GM12878 (cell line): Measurements from ENCODE around the gene ERC2. TPM values are rescaled to one million over a fixed set of nuclear protein-coding genes. Genes with fewer than 3 reads are reported as not detected.

ENCODE experiments used
- ATF7 ChIP-seq: fragments of 450-650 bp; IDR thresholded peaks from 2 replicates; pipeline ENCODE4 v1.6.1; 2016; ENCODE audit warnings: low read depth, mild to moderate bottlenecking
- CBFB ChIP-seq: IDR thresholded peaks from 2 replicates; pipeline ENCODE4 v1.6.1; 2016; ENCODE audit warnings: antibody characterized with exemption, low read depth
- DPF2 ChIP-seq: fragments of 450-650 bp; IDR thresholded peaks from 2 replicates; pipeline ENCODE4 v1.6.1; 2017; ENCODE audit warnings: mild to moderate bottlenecking
- GABPA ChIP-seq: IDR thresholded peaks from 2 replicates; pipeline ENCODE4 v1.6.1; 2014; ENCODE audit warnings: antibody characterized with exemption, low read depth, mild to moderate bottlenecking, inconsistent platforms
- KAT2A ChIP-seq: conservative IDR thresholded peaks from 2 replicates; pipeline ENCODE4 v1.6.1; 2011; ENCODE audit warnings: low read depth, low read length; ENCODE audit not compliant: control insufficient read depth
- NR2C2 ChIP-seq: IDR thresholded peaks from 2 replicates; pipeline ENCODE4 v1.6.1; 2011; ENCODE audit warnings: borderline replicate concordance, low read depth; ENCODE audit not compliant: control insufficient read depth, insufficient read length
- RUNX3 ChIP-seq: IDR thresholded peaks from 2 replicates; pipeline ENCODE4 v1.6.1; 2012; ENCODE audit warnings: low read length, inconsistent platforms
- ZNF24 ChIP-seq: fragments of 450-650 bp; IDR thresholded peaks from 2 replicates; pipeline ENCODE4 v1.6.1; 2017; ENCODE audit warnings: antibody characterized with exemption, mild to moderate bottlenecking
- ZNF274 ChIP-seq: IDR thresholded peaks from one replicate; pipeline ENCODE4 v1.8.0; 2011; ENCODE audit not compliant: insufficient read length, insufficient read depth
- ZNF384 ChIP-seq: IDR thresholded peaks from 2 replicates; pipeline ENCODE4 v1.6.1; 2012; ENCODE audit warnings: low read depth, mild to moderate bottlenecking, low read length, improper control_type of control experiment, borderline replicate concordance
- polyA plus RNA-seq, 11 experiments: library from polyadenylated mRNA; depleted of rRNA in 4 of 11; unstranded in 6 of 11; stranded (reverse) in 5 of 11; fragments of >200 nt; fragmentation: Nextera tagmentation in 4 of 11; fragmentation: Illumina TruSeq in 1 of 11; extraction: Ambion mirVana in 4 of 11; extraction: Trizol in 1 of 11; gene quantifications; 1 replicate in 1 of 11; 2 replicates in 10 of 11; pipeline versions ENCODE4 v1.2.1 to v1.2.3, GENCODE V29; 2011 to 2016; ENCODE audit warnings: inconsistent platforms in 2 of 11, missing spikeins in 2 of 11, low read depth in 1 of 11
- total RNA-seq, 4 experiments: library from RNA; depleted of rRNA in 3 of 4; stranded (reverse); fragments of >200 nt in 3 of 4; fragmentation: Illumina TruSeq in 1 of 4; extraction: Trizol in 1 of 4; gene quantifications; 2 replicates each; pipeline versions ENCODE4 v1.2.1 to v1.2.3, GENCODE V29; 2013 to 2021
- TF ChIP-seq, protein P1 (sequence below): fragments of 450-650 bp; IDR thresholded peaks from 2 replicates; pipeline ENCODE4 v1.6.1; 2016; ENCODE audit warnings: mild to moderate bottlenecking, moderate library complexity, borderline replicate concordance
- TF ChIP-seq, protein P2 (sequence below): IDR thresholded peaks from 2 replicates; pipeline ENCODE4 v1.6.1; 2012; ENCODE audit warnings: improper control_type of control experiment, low read depth, low read length; ENCODE audit not compliant: insufficient replicate concordance
- TF ChIP-seq, protein P3 (sequence below): fragments of 450-650 bp; IDR thresholded peaks from 2 replicates; pipeline ENCODE4 v1.6.1; 2017; ENCODE audit warnings: mild to moderate bottlenecking
- TF ChIP-seq, protein P4 (sequence below): fragments of 150-350 bp; IDR thresholded peaks from 2 replicates; pipeline ENCODE4 v1.6.1; 2016; ENCODE audit warnings: low read depth, low read length

Gene ERC2
- total and polyA plus RNA-seq, 10 of the 15 experiments (the other 5 are each of a cell fraction or from before 2014, with no cell fraction given) = 0.06 to 1.4 (median 0.12) TPM; not detected in 3

DNA sequence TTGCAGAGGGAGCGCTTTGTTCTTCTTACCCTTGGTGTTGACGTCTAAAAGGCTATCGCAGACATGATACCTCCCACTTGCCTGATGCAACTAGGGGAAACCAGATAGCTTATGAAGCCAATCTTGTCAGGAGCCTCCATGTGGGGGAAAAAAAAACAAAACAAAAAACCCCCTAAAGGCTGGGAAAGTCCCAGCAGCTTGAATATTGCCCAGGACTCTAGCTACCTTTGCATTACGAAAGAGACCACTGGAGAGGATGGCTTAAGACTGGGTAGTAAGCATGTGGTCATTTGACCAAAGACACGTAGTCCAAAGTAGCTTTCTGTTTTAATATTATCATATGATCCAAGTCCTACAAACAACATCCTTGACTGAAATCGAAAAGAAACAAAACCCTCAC is 860.4 kb downstream of the ERC2 start (continued):
- TF ChIP-seq, protein P1, sequence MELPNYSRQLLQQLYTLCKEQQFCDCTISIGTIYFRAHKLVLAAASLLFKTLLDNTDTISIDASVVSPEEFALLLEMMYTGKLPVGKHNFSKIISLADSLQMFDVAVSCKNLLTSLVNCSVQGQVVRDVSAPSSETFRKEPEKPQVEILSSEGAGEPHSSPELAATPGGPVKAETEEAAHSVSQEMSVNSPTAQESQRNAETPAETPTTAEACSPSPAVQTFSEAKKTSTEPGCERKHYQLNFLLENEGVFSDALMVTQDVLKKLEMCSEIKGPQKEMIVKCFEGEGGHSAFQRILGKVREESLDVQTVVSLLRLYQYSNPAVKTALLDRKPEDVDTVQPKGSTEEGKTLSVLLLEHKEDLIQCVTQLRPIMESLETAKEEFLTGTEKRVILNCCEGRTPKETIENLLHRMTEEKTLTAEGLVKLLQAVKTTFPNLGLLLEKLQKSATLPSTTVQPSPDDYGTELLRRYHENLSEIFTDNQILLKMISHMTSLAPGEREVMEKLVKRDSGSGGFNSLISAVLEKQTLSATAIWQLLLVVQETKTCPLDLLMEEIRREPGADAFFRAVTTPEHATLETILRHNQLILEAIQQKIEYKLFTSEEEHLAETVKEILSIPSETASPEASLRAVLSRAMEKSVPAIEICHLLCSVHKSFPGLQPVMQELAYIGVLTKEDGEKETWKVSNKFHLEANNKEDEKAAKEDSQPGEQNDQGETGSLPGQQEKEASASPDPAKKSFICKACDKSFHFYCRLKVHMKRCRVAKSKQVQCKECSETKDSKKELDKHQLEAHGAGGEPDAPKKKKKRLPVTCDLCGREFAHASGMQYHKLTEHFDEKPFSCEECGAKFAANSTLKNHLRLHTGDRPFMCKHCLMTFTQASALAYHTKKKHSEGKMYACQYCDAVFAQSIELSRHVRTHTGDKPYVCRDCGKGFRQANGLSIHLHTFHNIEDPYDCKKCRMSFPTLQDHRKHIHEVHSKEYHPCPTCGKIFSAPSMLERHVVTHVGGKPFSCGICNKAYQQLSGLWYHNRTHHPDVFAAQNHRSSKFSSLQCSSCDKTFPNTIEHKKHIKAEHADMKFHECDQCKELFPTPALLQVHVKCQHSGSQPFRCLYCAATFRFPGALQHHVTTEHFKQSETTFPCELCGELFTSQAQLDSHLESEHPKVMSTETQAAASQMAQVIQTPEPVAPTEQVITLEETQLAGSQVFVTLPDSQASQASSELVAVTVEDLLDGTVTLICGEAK = no peak
- peak; percentile 85 for TF ChIP-seq ATF7
- TF ChIP-seq ZNF384 = peak; percentile 70; the same call in 1 of the 2 replicates
- no peak for TF ChIP-seq NR2C2
- TF ChIP-seq KAT2A = no peak
- TF ChIP-seq ZNF24 = no peak
- TF ChIP-seq ZNF274 = no peak
- 0 out of 2 replicates have a peak, but pooled peaks have one; percentile 39 for TF ChIP-seq CBFB
- TF ChIP-seq, protein P2, sequence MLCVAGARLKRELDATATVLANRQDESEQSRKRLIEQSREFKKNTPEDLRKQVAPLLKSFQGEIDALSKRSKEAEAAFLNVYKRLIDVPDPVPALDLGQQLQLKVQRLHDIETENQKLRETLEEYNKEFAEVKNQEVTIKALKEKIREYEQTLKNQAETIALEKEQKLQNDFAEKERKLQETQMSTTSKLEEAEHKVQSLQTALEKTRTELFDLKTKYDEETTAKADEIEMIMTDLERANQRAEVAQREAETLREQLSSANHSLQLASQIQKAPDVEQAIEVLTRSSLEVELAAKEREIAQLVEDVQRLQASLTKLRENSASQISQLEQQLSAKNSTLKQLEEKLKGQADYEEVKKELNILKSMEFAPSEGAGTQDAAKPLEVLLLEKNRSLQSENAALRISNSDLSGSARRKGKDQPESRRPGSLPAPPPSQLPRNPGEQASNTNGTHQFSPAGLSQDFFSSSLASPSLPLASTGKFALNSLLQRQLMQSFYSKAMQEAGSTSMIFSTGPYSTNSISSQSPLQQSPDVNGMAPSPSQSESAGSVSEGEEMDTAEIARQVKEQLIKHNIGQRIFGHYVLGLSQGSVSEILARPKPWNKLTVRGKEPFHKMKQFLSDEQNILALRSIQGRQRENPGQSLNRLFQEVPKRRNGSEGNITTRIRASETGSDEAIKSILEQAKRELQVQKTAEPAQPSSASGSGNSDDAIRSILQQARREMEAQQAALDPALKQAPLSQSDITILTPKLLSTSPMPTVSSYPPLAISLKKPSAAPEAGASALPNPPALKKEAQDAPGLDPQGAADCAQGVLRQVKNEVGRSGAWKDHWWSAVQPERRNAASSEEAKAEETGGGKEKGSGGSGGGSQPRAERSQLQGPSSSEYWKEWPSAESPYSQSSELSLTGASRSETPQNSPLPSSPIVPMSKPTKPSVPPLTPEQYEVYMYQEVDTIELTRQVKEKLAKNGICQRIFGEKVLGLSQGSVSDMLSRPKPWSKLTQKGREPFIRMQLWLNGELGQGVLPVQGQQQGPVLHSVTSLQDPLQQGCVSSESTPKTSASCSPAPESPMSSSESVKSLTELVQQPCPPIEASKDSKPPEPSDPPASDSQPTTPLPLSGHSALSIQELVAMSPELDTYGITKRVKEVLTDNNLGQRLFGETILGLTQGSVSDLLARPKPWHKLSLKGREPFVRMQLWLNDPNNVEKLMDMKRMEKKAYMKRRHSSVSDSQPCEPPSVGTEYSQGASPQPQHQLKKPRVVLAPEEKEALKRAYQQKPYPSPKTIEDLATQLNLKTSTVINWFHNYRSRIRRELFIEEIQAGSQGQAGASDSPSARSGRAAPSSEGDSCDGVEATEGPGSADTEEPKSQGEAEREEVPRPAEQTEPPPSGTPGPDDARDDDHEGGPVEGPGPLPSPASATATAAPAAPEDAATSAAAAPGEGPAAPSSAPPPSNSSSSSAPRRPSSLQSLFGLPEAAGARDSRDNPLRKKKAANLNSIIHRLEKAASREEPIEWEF = no peak
- TF ChIP-seq GABPA = no peak
- TF ChIP-seq, protein P3, sequence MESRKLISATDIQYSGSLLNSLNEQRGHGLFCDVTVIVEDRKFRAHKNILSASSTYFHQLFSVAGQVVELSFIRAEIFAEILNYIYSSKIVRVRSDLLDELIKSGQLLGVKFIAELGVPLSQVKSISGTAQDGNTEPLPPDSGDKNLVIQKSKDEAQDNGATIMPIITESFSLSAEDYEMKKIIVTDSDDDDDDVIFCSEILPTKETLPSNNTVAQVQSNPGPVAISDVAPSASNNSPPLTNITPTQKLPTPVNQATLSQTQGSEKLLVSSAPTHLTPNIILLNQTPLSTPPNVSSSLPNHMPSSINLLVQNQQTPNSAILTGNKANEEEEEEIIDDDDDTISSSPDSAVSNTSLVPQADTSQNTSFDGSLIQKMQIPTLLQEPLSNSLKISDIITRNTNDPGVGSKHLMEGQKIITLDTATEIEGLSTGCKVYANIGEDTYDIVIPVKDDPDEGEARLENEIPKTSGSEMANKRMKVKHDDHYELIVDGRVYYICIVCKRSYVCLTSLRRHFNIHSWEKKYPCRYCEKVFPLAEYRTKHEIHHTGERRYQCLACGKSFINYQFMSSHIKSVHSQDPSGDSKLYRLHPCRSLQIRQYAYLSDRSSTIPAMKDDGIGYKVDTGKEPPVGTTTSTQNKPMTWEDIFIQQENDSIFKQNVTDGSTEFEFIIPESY = no peak
- TF ChIP-seq DPF2 = no peak
- peak; percentile 85 for TF ChIP-seq RUNX3
- TF ChIP-seq, protein P4, sequence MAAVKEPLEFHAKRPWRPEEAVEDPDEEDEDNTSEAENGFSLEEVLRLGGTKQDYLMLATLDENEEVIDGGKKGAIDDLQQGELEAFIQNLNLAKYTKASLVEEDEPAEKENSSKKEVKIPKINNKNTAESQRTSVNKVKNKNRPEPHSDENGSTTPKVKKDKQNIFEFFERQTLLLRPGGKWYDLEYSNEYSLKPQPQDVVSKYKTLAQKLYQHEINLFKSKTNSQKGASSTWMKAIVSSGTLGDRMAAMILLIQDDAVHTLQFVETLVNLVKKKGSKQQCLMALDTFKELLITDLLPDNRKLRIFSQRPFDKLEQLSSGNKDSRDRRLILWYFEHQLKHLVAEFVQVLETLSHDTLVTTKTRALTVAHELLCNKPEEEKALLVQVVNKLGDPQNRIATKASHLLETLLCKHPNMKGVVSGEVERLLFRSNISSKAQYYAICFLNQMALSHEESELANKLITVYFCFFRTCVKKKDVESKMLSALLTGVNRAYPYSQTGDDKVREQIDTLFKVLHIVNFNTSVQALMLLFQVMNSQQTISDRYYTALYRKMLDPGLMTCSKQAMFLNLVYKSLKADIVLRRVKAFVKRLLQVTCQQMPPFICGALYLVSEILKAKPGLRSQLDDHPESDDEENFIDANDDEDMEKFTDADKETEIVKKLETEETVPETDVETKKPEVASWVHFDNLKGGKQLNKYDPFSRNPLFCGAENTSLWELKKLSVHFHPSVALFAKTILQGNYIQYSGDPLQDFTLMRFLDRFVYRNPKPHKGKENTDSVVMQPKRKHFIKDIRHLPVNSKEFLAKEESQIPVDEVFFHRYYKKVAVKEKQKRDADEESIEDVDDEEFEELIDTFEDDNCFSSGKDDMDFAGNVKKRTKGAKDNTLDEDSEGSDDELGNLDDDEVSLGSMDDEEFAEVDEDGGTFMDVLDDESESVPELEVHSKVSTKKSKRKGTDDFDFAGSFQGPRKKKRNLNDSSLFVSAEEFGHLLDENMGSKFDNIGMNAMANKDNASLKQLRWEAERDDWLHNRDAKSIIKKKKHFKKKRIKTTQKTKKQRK = no peak
